ENCODE results near the gene CPA3.
A peak's percentile ranks its signal among the peaks of the same experiment; 100 is the strongest.

DNA sequence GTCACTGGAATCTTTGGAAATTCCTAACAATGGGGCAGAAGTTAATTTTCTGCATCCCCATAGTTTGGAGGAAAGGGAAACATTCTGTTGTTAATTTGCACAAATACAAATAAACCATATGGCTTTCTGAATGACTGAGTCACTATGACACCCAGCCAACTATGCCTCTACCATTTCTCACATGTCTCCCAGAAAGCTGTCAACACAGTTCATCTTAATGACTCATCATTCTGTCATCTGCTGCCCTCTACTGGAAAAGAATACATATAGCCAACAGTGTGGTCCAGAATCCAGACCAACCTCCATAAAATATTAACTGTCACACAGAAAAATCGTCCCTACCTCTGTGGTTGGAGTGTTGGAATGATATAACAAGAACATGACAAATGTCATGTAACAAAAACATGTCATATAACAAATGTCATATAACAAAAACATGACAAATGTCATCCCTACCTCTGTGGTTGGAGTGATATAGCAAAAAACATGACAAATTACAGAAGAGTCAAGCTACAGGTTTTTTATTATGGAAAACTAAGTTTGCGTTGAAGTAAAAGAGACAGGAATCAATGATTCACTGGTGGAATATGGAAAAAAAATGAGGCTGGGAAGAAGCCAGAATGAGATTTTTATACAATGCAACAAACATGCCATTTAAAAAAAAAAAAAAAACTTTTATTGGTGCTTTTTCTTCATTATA is 78.6 kb downstream of the CPA3 start:
- TF ChIP-seq, protein P1, sequence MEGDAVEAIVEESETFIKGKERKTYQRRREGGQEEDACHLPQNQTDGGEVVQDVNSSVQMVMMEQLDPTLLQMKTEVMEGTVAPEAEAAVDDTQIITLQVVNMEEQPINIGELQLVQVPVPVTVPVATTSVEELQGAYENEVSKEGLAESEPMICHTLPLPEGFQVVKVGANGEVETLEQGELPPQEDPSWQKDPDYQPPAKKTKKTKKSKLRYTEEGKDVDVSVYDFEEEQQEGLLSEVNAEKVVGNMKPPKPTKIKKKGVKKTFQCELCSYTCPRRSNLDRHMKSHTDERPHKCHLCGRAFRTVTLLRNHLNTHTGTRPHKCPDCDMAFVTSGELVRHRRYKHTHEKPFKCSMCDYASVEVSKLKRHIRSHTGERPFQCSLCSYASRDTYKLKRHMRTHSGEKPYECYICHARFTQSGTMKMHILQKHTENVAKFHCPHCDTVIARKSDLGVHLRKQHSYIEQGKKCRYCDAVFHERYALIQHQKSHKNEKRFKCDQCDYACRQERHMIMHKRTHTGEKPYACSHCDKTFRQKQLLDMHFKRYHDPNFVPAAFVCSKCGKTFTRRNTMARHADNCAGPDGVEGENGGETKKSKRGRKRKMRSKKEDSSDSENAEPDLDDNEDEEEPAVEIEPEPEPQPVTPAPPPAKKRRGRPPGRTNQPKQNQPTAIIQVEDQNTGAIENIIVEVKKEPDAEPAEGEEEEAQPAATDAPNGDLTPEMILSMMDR (IDR thresholded peaks at IDR 0.05; ENCODE audit: poor library complexity): peak; percentile 79
- TF ChIP-seq EZH2 (IDR thresholded peaks at IDR 0.05; ENCODE audit: borderline replicate concordance) (no peak), EZH2phosphoT487 (IDR thresholded peaks at IDR 0.05; ENCODE audit: low read depth, severe bottlenecking, unreplicated experiment) (no peak)
